ENCODE measurements around the gene TOP3A. TPM values are rescaled to one million over a fixed set of nuclear protein-coding genes. Genes with fewer than 3 reads are reported as not detected.

Gene TOP3A
- total RNA-seq, 1 donor from 2014 or later: 46.4 TPM

DNA sequence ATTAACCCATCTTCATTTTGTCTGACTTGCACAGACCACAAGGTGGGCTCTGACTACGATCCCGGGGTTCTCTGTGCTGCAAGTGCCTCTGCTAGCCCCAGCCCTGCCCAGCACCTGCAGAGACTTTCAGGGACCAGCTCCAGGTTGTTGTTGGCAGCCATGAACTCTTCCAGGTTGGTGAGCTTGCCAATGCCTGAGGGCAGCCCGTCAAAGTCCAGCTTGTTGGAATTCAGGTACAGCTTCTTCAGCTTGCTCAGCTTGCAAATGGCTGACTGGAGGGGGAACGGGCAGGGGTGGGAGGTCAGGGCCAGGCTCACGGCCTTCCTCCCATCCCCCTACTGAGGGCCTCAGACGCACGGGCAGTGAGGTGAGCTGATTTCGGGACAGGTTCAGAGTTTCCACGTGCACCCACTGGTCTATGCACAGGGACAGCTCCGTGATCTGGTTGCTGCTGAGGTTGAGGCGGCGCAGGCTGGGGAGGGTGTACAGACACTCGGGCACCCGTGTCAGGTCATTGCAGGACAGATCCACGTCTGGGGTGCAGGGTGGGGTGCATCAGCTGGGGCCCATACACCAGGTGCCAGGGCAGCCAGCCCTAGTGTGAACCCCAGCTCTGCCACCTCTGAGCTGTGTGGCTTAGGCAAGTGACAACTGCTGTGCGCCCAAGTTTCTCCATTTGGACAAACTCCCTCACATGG, 61.5 kb downstream of the TOP3A start:
- CTCF ChIA-PET: interaction anchor here (0.6 kb wide), 1 partner anchor 22 kb away, joined by 3 read pairs; no protein-coding TSS in a partner anchor
- no peak overlapping the region for H3K4me3 Mint-ChIP-seq

DNA sequence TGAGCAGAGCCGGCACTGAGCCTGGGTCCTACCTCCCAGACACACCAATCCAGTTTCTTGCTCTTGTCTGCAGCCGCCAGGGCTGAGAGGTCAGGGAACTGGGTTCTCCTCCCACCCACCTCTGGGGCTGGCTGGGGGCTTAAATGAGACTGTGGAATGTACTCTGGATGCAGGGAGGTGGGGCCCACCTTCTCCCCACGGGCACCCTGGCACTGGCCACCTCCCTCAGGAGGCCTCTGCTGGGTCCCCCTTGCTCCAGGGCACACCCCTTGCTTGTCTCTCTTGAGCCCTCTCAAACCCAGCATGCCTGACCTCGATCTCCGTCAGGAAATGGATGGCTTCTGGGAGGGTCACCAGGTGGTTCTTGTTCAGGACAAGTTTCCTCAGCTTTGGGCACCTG, 62.6 kb downstream of the TOP3A start:
- ATAC-seq (ENCODE audit: low read depth) (no peak), DNase-seq (no peak)
- TF ChIP-seq, protein P1, sequence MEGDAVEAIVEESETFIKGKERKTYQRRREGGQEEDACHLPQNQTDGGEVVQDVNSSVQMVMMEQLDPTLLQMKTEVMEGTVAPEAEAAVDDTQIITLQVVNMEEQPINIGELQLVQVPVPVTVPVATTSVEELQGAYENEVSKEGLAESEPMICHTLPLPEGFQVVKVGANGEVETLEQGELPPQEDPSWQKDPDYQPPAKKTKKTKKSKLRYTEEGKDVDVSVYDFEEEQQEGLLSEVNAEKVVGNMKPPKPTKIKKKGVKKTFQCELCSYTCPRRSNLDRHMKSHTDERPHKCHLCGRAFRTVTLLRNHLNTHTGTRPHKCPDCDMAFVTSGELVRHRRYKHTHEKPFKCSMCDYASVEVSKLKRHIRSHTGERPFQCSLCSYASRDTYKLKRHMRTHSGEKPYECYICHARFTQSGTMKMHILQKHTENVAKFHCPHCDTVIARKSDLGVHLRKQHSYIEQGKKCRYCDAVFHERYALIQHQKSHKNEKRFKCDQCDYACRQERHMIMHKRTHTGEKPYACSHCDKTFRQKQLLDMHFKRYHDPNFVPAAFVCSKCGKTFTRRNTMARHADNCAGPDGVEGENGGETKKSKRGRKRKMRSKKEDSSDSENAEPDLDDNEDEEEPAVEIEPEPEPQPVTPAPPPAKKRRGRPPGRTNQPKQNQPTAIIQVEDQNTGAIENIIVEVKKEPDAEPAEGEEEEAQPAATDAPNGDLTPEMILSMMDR (IDR thresholded peaks at IDR 0.05): no peak
- Mint-ChIP-seq H3K4me1 (peaks cover 13% of the 10 kb centered on the region), H3K9me3 (no peaks in the 10 kb centered on the region), H3K4me3 (no peak overlapping the region), H3K27ac (no peak overlapping the region), H3K27me3 (no peaks in the 10 kb centered on the region), H3K36me3 (ENCODE audit: low read depth) (peaks cover 88% of the 10 kb centered on the region)
- CTCF ChIA-PET: no interaction called here
- POLR2A ChIA-PET: no interaction called here
- intact Hi-C loops (cut with micrococcal nuclease): no loop called here

More for the DNA sequence above, 61.5 kb downstream of the TOP3A start:
- Mint-ChIP-seq H3K4me1 (peaks cover 16% of the 10 kb centered on the region), H3K27me3 (no peaks in the 10 kb centered on the region), H3K36me3 (ENCODE audit: low read depth) (peaks cover 80% of the 10 kb centered on the region), H3K9me3 (no peaks in the 10 kb centered on the region), H3K27ac (no peak overlapping the region)
- no peak for ATAC-seq (ENCODE audit: low read depth)
- DNase-seq: no peak
- TF ChIP-seq, protein P1 (IDR thresholded peaks at IDR 0.05): no peak
- intact Hi-C loops (cut with micrococcal nuclease): no loop called here
- POLR2A ChIA-PET: no interaction called here

DNA sequence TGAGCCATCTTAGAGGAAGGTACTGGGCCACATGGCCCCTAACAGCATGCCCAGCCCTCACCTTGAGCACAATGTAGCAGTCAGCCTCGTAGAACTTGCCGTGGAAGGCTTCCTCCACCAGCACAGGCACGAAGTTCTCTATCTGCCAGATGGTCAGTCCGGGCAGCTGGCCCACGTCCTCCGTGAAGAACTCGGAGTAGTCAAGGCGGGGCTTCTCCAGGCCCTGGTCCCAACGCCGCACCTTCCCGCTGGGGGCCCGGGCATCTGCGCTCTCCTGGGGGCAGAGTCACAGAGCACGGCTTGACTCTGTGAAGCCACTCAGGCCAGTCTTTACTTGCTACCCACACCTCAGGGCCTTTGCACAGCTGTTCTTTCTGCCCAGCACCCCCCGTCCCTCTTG, 63.6 kb downstream of the TOP3A start:
- Mint-ChIP-seq H3K4me1 (peaks cover 6% of the 10 kb centered on the region), H3K27me3 (no peaks in the 10 kb centered on the region), H3K9me3 (no peaks in the 10 kb centered on the region), H3K27ac (no peak overlapping the region), H3K36me3 (ENCODE audit: low read depth) (peaks cover 93% of the 10 kb centered on the region), H3K4me3 (no peak overlapping the region)
- ChIA-PET CTCF (no interaction called here), POLR2A (no interaction called here)
- intact Hi-C loops (cut with micrococcal nuclease): no loop called here
- no peak for DNase-seq
- TF ChIP-seq, protein P1 (IDR thresholded peaks at IDR 0.05): no peak
- no peak for ATAC-seq (ENCODE audit: low read depth)

DNA sequence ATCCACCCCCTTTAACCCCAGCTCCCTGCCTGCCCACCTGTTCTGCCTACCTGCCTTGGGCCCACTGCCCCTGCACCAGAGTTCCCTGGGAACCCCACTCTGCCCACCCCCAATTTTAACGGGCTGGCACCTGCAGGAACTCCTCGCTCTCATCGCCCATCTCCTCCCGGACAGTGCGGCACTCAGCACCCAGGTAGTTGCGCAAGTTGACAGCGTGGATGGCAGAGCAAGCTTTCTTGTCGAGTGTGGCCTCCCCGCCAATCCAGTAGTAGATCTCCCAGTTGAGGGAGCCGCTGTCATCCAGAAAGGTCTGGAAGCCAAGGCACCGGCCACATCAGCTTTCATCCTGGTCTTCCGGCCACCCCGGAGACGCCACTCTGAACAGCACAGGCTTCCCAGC, 64.1 kb downstream of the TOP3A start:
- H3K36me3 Mint-ChIP-seq (ENCODE audit: low read depth): peaks cover 93% of the 10 kb centered on the region
- CTCF ChIA-PET: no interaction called here
- no peaks in the 10 kb centered on the region for H3K9me3 Mint-ChIP-seq
- ATAC-seq (ENCODE audit: low read depth): no peak
- intact Hi-C loops (cut with micrococcal nuclease): no loop called here
- TF ChIP-seq, protein P1 (IDR thresholded peaks at IDR 0.05): no peak
- DNase-seq: no peak
- H3K4me3 Mint-ChIP-seq: no peak overlapping the region
- POLR2A ChIA-PET: no interaction called here
- H3K27me3 Mint-ChIP-seq: no peaks in the 10 kb centered on the region
- H3K27ac Mint-ChIP-seq: no peak overlapping the region
- H3K4me1 Mint-ChIP-seq: peaks cover 6% of the 10 kb centered on the region

DNA sequence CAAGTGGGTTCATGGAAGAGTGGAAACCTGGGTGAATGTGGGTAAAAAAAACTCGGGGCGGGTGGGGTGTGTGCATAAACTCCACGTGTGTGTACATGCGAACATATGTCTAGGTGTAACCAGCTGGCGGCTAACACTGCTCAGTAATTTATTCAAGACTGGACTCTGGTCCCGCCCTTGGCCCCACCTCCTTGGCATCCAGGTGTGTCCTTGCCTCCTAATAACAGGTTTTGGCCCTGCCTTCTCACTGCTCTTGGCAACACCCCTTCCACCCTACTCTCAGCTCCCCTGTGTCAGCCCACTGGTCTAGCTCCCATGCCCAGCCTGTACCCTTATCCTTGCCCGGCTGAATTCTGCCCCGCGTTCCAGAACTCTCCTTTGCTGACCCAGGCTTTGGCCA, 64.5 kb downstream of the TOP3A start:
- no peak overlapping the region for H3K27ac Mint-ChIP-seq
- no peak overlapping the region for H3K4me3 Mint-ChIP-seq
- POLR2A ChIA-PET: no interaction called here
- no peak for ATAC-seq (ENCODE audit: low read depth)
- intact Hi-C loops (cut with micrococcal nuclease): no loop called here
- CTCF ChIA-PET: no interaction called here
- DNase-seq: no peak
- H3K27me3 Mint-ChIP-seq: no peaks in the 10 kb centered on the region
- H3K36me3 Mint-ChIP-seq (ENCODE audit: low read depth): peaks cover 92% of the 10 kb centered on the region
- H3K9me3 Mint-ChIP-seq: no peaks in the 10 kb centered on the region
- TF ChIP-seq, protein P1 (IDR thresholded peaks at IDR 0.05): no peak
- H3K4me1 Mint-ChIP-seq: peaks cover 6% of the 10 kb centered on the region

Measured in activated B cell treated with CpG ODN at 0.5 μM for 24 hours (primary cell).